BLaER1 treated with 17β-estradiol and CSF1 and Interleukin-3, amounts not matched to agents 10 nM and 100 nM (cell line): ENCODE results near the gene PIP4K2B.

ENCODE experiments used
- H3K27ac ChIP-seq, 11 experiments: shearing (Covaris generic); formaldehyde crosslinking; 2 replicates each; pipeline ENCODE4 v1.8.1; 2022
- H3K27me3 ChIP-seq, 11 experiments: shearing (Covaris generic); formaldehyde crosslinking; 2 replicates each; pipeline ENCODE4 v1.8.1; 2022
- H3K36me3 ChIP-seq, 11 experiments: shearing (Covaris generic); formaldehyde crosslinking; 2 replicates each; pipeline ENCODE4 v1.8.1; 2022
- H3K4me1 ChIP-seq, 10 experiments: shearing (Covaris generic); formaldehyde crosslinking; 2 replicates each; pipeline ENCODE4 v1.8.1; 2022
- H3K4me2 ChIP-seq, 11 experiments: shearing (Covaris generic); formaldehyde crosslinking; 2 replicates each; pipeline ENCODE4 v1.8.1; 2022
- H3K4me3 ChIP-seq, 10 experiments: shearing (Covaris generic); formaldehyde crosslinking; 2 replicates each; pipeline ENCODE4 v1.8.1; 2022
- H3K9ac ChIP-seq, 11 experiments: shearing (Covaris generic); formaldehyde crosslinking; 2 replicates each; pipeline ENCODE4 v1.8.1; 2022
- H3K9me3 ChIP-seq, 11 experiments: shearing (Covaris generic); formaldehyde crosslinking; replicated peaks in 1 of 11; 2 replicates each; pipeline ENCODE4 v1.8.1; 2022
- H4K20me1 ChIP-seq, 11 experiments: shearing (Covaris generic); formaldehyde crosslinking; 2 replicates each; pipeline ENCODE4 v1.8.1; 2022
- Cebpa-rat ChIP-seq, 11 experiments: shearing (Covaris generic); IDR thresholded peaks; 2 replicates each; pipeline ENCODE4 v1.8.1; 2022

PIP4K2B gene

GRCh38 chr17:38762231-38762630 is 37.1 kb downstream of the PIP4K2B start:
- H3K9ac ChIP-seq = no peak overlapping the region
- no peak overlapping the region for H3K27ac ChIP-seq
- no peaks in the 10 kb centered on the region for H3K27me3 ChIP-seq
- H3K4me2 ChIP-seq = no peak overlapping the region
- H3K9me3 ChIP-seq = no peaks in the 10 kb centered on the region
- peaks cover 94 to 100% (median 99%) of the 10 kb centered on the region in 11 experiments for H3K36me3 ChIP-seq
- H3K4me3 ChIP-seq = no peak overlapping the region
- H3K4me1 ChIP-seq = no peaks in the 10 kb centered on the region
- no peak for TF ChIP-seq Cebpa-rat (IDR thresholded peaks at IDR 0.05)
- peaks cover 17 to 98% (median 82%) of the 10 kb centered on the region in 11 experiments; a peak in 20 of 22 replicates for H4K20me1 ChIP-seq

DNA sequence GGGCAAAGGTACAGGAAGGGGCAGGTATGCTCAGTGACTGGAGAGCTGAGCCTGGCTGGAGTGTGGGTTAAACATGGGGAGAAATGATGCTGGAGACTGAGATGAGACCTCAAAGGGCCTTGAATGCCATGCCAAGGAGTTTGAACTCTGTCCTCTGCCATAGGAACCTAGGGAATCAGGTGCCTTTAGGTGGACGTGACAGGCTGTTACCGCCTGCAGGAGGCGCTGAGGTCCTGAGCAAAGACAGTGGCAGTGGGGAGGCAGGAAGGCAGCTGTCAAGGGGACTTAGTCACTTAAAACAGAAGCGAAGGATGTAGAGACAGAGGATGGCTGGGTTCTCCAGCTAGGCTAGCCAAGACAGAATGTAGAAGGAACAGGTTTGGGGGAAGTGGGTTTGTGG is 37.7 kb downstream of the PIP4K2B start:
- Histone ChIP-seq H3K27ac (no peak overlapping the region), H3K4me2 (no peak overlapping the region), H3K4me1 (no peaks in the 10 kb centered on the region), H3K4me3 (no peak overlapping the region), H3K9me3 (no peaks in the 10 kb centered on the region), H3K9ac (no peak overlapping the region), H3K36me3 (peaks cover 94 to 100% (median 99%) of the 10 kb centered on the region in 11 experiments), H3K27me3 (no peaks in the 10 kb centered on the region), H4K20me1 (peaks cover 14 to 98% (median 78%) of the 10 kb centered on the region in 11 experiments; a peak in 20 of 22 replicates)
- no peak for TF ChIP-seq Cebpa-rat (IDR thresholded peaks at IDR 0.05)

DNA sequence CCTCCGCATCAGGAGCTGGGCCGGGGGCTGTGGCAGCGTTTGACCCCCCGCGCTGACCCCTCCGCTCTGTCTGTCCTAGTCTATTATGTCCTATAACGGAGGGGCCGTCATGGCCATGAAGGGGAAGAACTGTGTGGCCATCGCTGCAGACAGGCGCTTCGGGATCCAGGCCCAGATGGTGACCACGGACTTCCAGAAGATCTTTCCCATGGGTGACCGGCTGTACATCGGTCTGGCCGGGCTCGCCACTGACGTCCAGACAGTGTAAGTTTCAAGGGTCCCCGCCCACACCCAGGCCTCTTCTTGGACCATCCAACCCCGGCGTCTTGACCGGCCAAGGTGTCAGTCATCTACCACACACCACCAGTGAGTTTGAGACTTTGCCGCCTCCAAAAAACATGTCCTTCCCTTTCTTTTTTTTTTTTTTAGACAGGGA is 46.3 kb downstream of the PIP4K2B start:
- no peaks in the 10 kb centered on the region for H3K9me3 ChIP-seq
- peaks cover 3 to 76% (median 44%) of the 10 kb centered on the region in 11 experiments; a peak in 19 of 22 replicates for H4K20me1 ChIP-seq
- peak overlapping the region; percentile 83 to 98 (median 91) for H3K4me2 ChIP-seq
- H3K4me1 ChIP-seq = peaks cover 44 to 54% (median 50%) of the 10 kb centered on the region in 10 experiments
- H3K9ac ChIP-seq = peak overlapping the region; percentile 86 to 97 (median 92)
- no peak for TF ChIP-seq Cebpa-rat (IDR thresholded peaks at IDR 0.05)
- H3K27me3 ChIP-seq = peaks cover 32 to 39% (median 37%) of the 10 kb centered on the region in 11 experiments
- H3K36me3 ChIP-seq = peaks cover 40 to 48% (median 45%) of the 10 kb centered on the region in 11 experiments
- peak overlapping the region; percentile 77 to 100 (median 86) for H3K4me3 ChIP-seq
- H3K27ac ChIP-seq = peak overlapping the region; percentile 84 to 97 (median 91)

DNA sequence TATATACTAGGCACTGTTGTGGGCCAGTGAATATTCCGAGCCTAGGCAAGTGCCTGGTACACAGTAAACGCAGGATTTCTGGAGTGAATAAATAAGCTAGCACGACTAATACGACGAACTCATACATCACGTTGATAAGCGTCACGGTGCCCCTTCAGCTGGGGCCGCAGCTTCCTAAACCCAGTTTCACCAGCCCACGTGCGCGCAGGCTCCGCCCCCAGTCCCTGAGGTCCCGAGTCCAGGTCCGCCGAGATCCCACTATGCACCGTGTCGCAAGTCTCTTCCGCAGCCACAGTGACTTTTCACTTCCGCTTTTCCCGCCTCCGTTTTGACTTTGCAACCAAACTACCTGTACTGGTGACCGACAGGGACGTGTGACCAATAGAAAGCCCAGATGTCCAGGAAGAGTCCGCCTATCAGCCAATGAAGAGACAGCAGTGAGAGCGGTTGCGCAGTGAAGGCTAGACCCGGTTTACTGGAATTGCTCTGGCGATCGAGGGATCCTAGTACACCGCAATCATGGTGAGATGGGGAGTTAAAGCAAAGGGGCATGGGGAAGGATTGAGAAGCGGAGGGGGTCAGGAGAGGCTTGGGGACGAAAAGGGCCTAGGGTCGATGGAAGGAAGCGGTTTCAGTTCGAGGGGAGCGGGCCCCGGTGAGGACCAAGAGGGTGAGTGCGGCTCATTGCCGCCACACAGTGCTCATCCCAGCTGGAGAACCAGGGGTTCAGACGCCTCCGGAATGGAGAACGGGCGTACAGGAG is 46.9 kb downstream of the PIP4K2B start, which contains the start of gene PSMB3:
PSMB3 (plus strand) TSS at position 434 of the 763 bp plus-strand sequence; CDS start at position 520, 86 bp downstream.
- Histone ChIP-seq H3K9ac (peak within 1 kb of the TSS; percentile 86 to 97 (median 92)), H3K4me2 (peak within 1 kb of the TSS; percentile 88 to 99 (median 94)), H4K20me1 (peaks cover 3 to 70% (median 40%) of the 10 kb centered on the region in 11 experiments; a peak in 19 of 22 replicates), H3K27me3 (peaks cover 35 to 45% (median 43%) of the 10 kb centered on the region in 11 experiments), H3K36me3 (peaks cover 34 to 42% (median 39%) of the 10 kb centered on the region in 11 experiments), H3K4me3 (peak within 1 kb of the TSS; percentile 77 to 100 (median 86)), H3K27ac (peak within 1 kb of the TSS; percentile 84 to 97 (median 91)), H3K4me1 (peaks cover 44 to 57% (median 50%) of the 10 kb centered on the region in 10 experiments), H3K9me3 (no peaks in the 10 kb centered on the region)
- TF ChIP-seq Cebpa-rat (IDR thresholded peaks at IDR 0.05) = peak in 9 of 11 experiments; percentile 32 to 81 (median 51); a peak in 10 of 22 replicates

GRCh38 chr17:38751808-38752307 is 47.5 kb downstream of the PIP4K2B start:
- peak overlapping the region; percentile 73 to 99 (median 91) for H3K4me2 ChIP-seq
- peak overlapping the region; percentile 81 to 97 (median 92) for H3K9ac ChIP-seq
- H3K27me3 ChIP-seq = peaks cover 35 to 51% (median 47%) of the 10 kb centered on the region in 11 experiments
- peak overlapping the region; percentile 83 to 97 (median 90) for H3K27ac ChIP-seq
- TF ChIP-seq Cebpa-rat (IDR thresholded peaks at IDR 0.05) = peak in 8 of 11 experiments; percentile 30 to 84 (median 63); a peak in 10 of 22 replicates
- H3K9me3 ChIP-seq = no peaks in the 10 kb centered on the region
- H3K4me3 ChIP-seq = peak overlapping the region; percentile 77 to 100 (median 86)
- H3K36me3 ChIP-seq = peaks cover 27 to 35% (median 33%) of the 10 kb centered on the region in 11 experiments
- peaks cover 3 to 64% (median 36%) of the 10 kb centered on the region in 11 experiments; a peak in 19 of 22 replicates for H4K20me1 ChIP-seq
- H3K4me1 ChIP-seq = peaks cover 47 to 61% (median 53%) of the 10 kb centered on the region in 10 experiments

DNA sequence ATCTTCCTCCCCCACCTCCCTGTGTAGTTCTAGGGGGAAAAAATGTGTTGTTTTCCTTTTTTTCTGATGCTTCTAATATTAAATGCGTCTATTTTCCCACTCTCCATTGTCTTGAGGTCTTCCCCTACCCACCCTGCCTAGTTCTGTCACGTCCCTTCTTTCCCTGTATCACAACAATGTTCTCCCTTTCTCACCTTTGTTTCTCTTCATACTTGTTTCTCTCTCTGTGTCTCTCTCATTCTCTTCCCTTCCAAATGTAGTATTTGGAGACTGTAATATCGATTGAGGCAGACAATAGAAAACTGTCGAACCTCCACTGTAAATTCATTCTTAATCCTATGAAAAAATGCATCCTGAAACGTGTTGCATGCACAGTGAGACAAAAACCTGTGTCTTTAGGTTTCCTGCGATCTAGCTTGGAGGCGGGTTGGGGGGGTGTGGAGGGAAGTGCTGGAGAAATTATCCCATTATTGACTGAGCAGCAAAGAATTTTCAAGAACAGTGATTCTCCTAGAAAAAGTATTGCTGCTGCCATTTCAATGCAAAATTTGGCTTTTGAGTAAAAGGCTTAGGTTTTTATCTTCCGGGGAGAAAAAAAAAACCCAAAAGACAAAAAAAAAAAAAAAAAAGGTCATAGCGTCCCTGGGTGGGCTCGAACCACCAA is 48.1 kb downstream of the PIP4K2B start:
- TF ChIP-seq Cebpa-rat (IDR thresholded peaks at IDR 0.05) = no peak
- H3K4me1 ChIP-seq = peaks cover 53 to 66% (median 59%) of the 10 kb centered on the region in 10 experiments
- peaks cover 3 to 62% (median 36%) of the 10 kb centered on the region in 11 experiments; a peak in 19 of 22 replicates for H4K20me1 ChIP-seq
- peaks cover 22 to 29% (median 27%) of the 10 kb centered on the region in 11 experiments for H3K36me3 ChIP-seq
- H3K27ac ChIP-seq = peak overlapping the region in 2 of 11 experiments; percentile 89 to 92; a peak in 4 of 22 replicates
- peak overlapping the region; percentile 77 to 100 (median 86) for H3K4me3 ChIP-seq
- no peaks in the 10 kb centered on the region for H3K9me3 ChIP-seq
- peak overlapping the region; percentile 73 to 99 (median 91) for H3K4me2 ChIP-seq
- H3K27me3 ChIP-seq = peaks cover 35 to 51% (median 47%) of the 10 kb centered on the region in 11 experiments
- peak overlapping the region in 5 of 11 experiments; percentile 81 to 97 (median 93); a peak in 5 of 22 replicates for H3K9ac ChIP-seq

DNA sequence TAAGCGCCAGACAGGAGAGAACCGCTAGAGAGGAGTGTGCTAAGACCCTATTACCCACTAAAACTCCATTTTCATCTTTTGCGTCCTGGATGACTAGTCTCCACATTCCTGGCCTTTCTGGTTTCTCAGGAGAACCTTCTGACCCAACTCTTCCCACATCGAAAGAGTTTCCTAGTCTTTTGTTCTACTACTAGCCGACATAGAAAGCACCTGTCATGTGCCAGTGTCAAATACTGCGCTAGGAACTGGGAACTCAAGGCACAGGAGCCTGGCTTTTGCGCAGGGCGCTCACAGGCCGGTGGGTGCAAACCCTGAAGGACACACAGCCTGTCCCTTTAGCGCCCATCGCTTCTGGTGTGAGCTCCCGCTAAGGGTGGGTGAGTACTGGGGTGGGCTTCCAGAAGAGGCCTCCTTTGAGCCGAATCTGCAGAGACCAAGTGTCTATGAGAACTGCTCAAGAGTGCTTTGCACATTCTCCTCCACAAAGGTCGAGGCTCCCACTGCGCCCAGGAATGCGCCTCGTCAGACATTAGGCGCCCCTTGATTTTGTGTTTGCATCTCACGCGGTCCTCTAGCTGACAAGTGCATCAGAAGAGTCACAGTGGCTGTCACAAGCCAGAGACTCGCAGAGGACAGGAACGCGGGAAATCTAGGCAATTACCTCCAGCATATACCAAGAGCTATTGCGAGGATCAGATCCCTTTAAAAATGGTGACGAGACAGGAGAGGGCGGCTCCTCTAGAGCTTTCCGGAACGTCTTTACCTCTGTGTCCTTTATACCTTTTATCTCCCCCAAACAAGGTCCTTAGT is 48.8 kb downstream of the PIP4K2B start:
- H3K27ac ChIP-seq = no peak overlapping the region
- TF ChIP-seq Cebpa-rat (IDR thresholded peaks at IDR 0.05) = no peak
- peaks cover 35 to 51% (median 47%) of the 10 kb centered on the region in 11 experiments for H3K27me3 ChIP-seq
- peaks cover 14 to 22% (median 19%) of the 10 kb centered on the region in 11 experiments for H3K36me3 ChIP-seq
- no peaks in the 10 kb centered on the region for H3K9me3 ChIP-seq
- H3K4me2 ChIP-seq = peak overlapping the region; percentile 73 to 99 (median 91)
- H3K4me3 ChIP-seq = peak overlapping the region in 9 of 10 experiments; percentile 57 to 100 (median 87); a peak in 15 of 20 replicates
- peaks cover 61 to 74% (median 67%) of the 10 kb centered on the region in 10 experiments for H3K4me1 ChIP-seq
- no peak overlapping the region for H3K9ac ChIP-seq
- H4K20me1 ChIP-seq = peaks cover 3 to 54% (median 36%) of the 10 kb centered on the region in 11 experiments; a peak in 19 of 22 replicates

- H3K9ac ChIP-seq = peak overlapping the region in 2 of 11 experiments; percentile 51 to 52; a peak in 1 of 22 replicates
- TF ChIP-seq Cebpa-rat (IDR thresholded peaks at IDR 0.05) = no peak
Measured at GRCh38 chr17:38750044-38750311, 49.4 kb downstream of the PIP4K2B start.

More at GRCh38 chr17:38750044-38750311, 49.4 kb downstream of the PIP4K2B start:
- Histone ChIP-seq H3K27ac (no peak overlapping the region), H3K36me3 (peaks cover 9 to 16% (median 14%) of the 10 kb centered on the region in 11 experiments), H3K9me3 (no peaks in the 10 kb centered on the region), H3K4me1 (peaks cover 66 to 79% (median 71%) of the 10 kb centered on the region in 10 experiments), H3K4me3 (peak overlapping the region; percentile 47 to 97 (median 58); a peak in 19 of 20 replicates), H3K4me2 (peak overlapping the region; percentile 73 to 99 (median 91)), H4K20me1 (peaks cover 3 to 51% (median 36%) of the 10 kb centered on the region in 11 experiments; a peak in 19 of 22 replicates), H3K27me3 (peaks cover 35 to 51% (median 47%) of the 10 kb centered on the region in 11 experiments)
